ENCODE measurements around the gene LRRD1. TPM values are rescaled to one million over a fixed set of nuclear protein-coding genes. Genes with fewer than 3 reads are reported as not detected.

Gene LRRD1
- total and polyA plus RNA-seq, 2 of the 13 experiments (the other 11 are each of a cell fraction or from before 2014, with no cell fraction given) = 0.03 TPM; not detected in 1

DNA sequence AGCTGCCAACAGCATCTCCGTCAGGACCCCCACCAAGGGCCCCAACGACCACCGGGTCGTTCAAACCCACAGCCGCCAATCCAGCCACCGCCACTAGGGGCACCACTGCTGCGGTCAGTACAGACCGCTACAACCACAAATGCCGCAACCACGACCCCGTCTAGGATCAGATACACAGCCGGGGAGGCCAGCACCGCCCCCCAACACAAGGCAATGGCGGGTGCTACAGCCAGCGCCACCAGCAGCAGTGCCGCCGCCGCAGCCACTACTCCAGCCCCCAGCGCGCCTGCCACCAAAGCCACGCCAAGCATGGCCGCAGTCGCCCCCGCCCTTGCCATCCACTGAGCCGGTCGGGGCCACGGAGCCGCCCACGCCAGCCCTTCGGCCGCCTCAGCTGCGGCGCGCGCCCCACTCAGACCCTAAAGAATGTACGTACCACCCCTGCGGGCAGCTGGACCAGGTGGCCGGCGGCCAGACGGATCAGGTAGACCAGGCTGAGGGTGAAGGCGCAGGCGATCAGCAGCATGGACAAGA lies 45.1 kb downstream of the LRRD1 start (continued):
- TF ChIP-seq GABPB1 (CRISPR knock-in tag; IDR thresholded peaks at IDR 0.05) = peak; percentile 9; the same call in 1 of the 2 replicates
- TF ChIP-seq ZNF766 (CRISPR knock-in tag; IDR thresholded peaks at IDR 0.05; ENCODE audit: borderline replicate concordance) = 0 out of 2 replicates have a peak, but pooled peaks have one; percentile 22
- TF ChIP-seq ESRRA (CRISPR knock-in tag; IDR thresholded peaks at IDR 0.05; ENCODE audit: low read depth) = 0 out of 2 replicates have a peak, but pooled peaks have one; percentile 13
- TF ChIP-seq DMAP1 (CRISPR knock-in tag; IDR thresholded peaks at IDR 0.05) = 0 out of 2 replicates have a peak, but pooled peaks have one; percentile 11
- TF ChIP-seq ZNF546 (CRISPR knock-in tag; conservative IDR thresholded peaks at IDR 0.05) = 0 out of 2 replicates have a peak, but pooled peaks have one; percentile 51
- TF ChIP-seq ZNF431 (CRISPR knock-in tag; IDR thresholded peaks at IDR 0.05; ENCODE audit: borderline replicate concordance, low read depth) = no peak
- TF ChIP-seq GZF1 (CRISPR knock-in tag; IDR thresholded peaks at IDR 0.05) = 0 out of 2 replicates have a peak, but pooled peaks have one; percentile 36
- no peak for TF ChIP-seq ZNF430 (CRISPR knock-in tag; IDR thresholded peaks at IDR 0.05)
- TF ChIP-seq STAG1 (CRISPR knock-in tag; IDR thresholded peaks at IDR 0.05) = peak; percentile 57
- no peak for TF ChIP-seq ZNF296 (CRISPR knock-in tag; conservative IDR thresholded peaks at IDR 0.05)
- TF ChIP-seq, protein P1, sequence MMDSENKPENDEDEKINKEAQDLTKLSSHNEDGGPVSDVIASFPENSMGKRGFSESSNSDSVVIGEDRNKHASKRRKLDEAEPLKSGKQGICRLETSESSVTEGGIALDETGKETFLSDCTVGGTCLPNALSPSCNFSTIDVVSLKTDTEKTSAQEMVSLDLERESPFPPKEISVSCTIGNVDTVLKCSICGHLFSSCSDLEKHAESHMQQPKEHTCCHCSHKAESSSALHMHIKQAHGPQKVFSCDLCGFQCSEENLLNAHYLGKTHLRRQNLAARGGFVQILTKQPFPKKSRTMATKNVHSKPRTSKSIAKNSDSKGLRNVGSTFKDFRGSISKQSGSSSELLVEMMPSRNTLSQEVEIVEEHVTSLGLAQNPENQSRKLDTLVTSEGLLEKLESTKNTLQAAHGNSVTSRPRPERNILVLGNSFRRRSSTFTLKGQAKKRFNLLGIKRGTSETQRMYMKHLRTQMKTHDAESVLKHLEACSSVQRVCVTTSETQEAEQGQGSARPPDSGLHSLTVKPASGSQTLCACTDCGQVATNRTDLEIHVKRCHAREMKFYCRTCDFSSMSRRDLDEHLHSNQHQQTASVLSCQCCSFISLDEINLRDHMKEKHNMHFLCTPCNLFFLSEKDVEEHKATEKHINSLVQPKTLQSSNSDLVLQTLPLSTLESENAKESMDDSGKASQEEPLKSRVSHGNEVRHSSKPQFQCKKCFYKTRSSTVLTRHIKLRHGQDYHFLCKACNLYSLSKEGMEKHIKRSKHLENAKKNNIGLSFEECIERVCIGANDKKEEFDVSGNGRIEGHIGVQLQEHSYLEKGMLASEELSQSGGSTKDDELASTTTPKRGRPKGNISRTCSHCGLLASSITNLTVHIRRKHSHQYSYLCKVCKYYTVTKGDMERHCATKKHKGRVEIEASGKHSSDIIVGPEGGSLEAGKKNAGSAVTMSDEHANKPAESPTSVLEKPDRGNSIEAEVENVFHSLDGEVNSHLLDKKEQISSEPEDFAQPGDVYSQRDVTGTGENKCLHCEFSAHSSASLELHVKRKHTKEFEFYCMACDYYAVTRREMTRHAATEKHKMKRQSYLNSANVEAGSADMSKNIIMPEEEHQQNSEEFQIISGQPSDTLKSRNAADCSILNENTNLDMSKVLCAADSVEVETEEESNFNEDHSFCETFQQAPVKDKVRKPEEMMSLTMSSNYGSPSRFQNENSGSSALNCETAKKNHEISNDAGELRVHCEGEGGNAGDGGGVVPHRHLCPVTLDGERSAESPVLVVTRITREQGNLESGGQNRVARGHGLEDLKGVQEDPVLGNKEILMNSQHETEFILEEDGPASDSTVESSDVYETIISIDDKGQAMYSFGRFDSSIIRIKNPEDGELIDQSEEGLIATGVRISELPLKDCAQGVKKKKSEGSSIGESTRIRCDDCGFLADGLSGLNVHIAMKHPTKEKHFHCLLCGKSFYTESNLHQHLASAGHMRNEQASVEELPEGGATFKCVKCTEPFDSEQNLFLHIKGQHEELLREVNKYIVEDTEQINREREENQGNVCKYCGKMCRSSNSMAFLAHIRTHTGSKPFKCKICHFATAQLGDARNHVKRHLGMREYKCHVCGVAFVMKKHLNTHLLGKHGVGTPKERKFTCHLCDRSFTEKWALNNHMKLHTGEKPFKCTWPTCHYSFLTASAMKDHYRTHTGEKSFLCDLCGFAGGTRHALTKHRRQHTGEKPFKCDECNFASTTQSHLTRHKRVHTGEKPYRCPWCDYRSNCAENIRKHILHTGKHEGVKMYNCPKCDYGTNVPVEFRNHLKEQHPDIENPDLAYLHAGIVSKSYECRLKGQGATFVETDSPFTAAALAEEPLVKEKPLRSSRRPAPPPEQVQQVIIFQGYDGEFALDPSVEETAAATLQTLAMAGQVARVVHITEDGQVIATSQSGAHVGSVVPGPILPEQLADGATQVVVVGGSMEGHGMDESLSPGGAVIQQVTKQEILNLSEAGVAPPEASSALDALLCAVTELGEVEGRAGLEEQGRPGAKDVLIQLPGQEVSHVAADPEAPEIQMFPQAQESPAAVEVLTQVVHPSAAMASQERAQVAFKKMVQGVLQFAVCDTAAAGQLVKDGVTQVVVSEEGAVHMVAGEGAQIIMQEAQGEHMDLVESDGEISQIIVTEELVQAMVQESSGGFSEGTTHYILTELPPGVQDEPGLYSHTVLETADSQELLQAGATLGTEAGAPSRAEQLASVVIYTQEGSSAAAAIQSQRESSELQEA (CRISPR knock-in tag; IDR thresholded peaks at IDR 0.05; ENCODE audit: not compliant biosample characterization) = no peak
- TF ChIP-seq GTF2F1 (IDR thresholded peaks at IDR 0.05; ENCODE audit: low read length) = no peak
- no peak for TF ChIP-seq ZNF180 (CRISPR knock-in tag; IDR thresholded peaks at IDR 0.05; ENCODE audit: borderline replicate concordance, low read depth)
- TF ChIP-seq NCOA2 (CRISPR knock-in tag; IDR thresholded peaks at IDR 0.05) = no peak
- TF ChIP-seq, protein P2, sequence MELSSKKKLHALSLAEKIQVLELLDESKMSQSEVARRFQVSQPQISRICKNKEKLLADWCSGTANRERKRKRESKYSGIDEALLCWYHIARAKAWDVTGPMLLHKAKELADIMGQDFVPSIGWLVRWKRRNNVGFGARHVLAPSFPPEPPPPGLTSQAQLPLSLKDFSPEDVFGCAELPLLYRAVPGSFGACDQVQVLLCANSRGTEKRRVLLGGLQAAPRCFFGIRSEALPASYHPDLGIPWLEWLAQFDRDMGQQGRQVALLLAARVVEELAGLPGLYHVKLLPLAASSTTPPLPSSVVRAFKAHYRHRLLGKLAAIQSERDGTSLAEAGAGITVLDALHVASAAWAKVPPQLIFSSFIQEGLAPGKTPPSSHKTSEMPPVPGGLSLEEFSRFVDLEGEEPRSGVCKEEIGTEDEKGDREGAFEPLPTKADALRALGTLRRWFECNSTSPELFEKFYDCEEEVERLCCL (CRISPR knock-in tag; IDR thresholded peaks at IDR 0.05; ENCODE audit: borderline replicate concordance) = 0 out of 2 replicates have a peak, but pooled peaks have one; percentile 34
- TF ChIP-seq ZMYM4 (CRISPR knock-in tag; IDR thresholded peaks at IDR 0.05) = 0 out of 2 replicates have a peak, but pooled peaks have one; percentile 18
- TF ChIP-seq ZSCAN25 (CRISPR knock-in tag; IDR thresholded peaks at IDR 0.05) = peak; percentile 55; the same call in 1 of the 2 replicates
- no peak; the same call in 1 of the 2 replicates for TF ChIP-seq ZNF337 (CRISPR knock-in tag; IDR thresholded peaks at IDR 0.05; ENCODE audit: borderline replicate concordance, low read depth)
- TF ChIP-seq ZNF160 (CRISPR knock-in tag; IDR thresholded peaks at IDR 0.05) = no peak; the same call in 1 of the 2 replicates
- TF ChIP-seq ZNF232 (CRISPR knock-in tag; IDR thresholded peaks at IDR 0.05; ENCODE audit: borderline replicate concordance) = no peak
- 0 out of 2 replicates have a peak, but pooled peaks have one; percentile 10 for TF ChIP-seq SMAD3 (CRISPR knock-in tag; IDR thresholded peaks at IDR 0.05)
- no peak for TF ChIP-seq AGO2 (optimal IDR thresholded peaks at IDR 0.05; ENCODE audit: low read depth, low read length)

All from HepG2 (cell line).